GM23338 (cell line): ENCODE results near the gene UBFD1. TPM values are rescaled to one million over a fixed set of nuclear protein-coding genes. Genes with fewer than 3 reads are reported as not detected.

ENCODE experiments used
- ATAC-seq: fragments of 200-7000 bp; cut with Tn5 transposase; 3 replicates; pipeline ENCODE4 v1.9.1; 2020
- DNase-seq: peaks from one replicate; pipeline ENCODE4 v3.0.0-alpha.2; 2015; ENCODE audit warnings: low spot score
- H2AFZ ChIP-seq: fragments of 200-600 bp; sonication (generic); 2 replicates; pipeline ENCODE4 v1.8.0; 2016; ENCODE audit warnings: antibody characterized with exemption, mild to moderate bottlenecking, moderate library complexity
- H3F3A ChIP-seq: fragments of 200-600 bp; sonication (generic); replicated peaks from 2 replicates; pipeline ENCODE4 v1.8.0; 2017; ENCODE audit warnings: antibody characterized with exemption, mixed run types, low read depth
- H3K27ac ChIP-seq: fragments of 200-600 bp; sonication (generic); 2 replicates; pipeline ENCODE4 v1.6.1; 2016; ENCODE audit warnings: low read depth
- H3K27me3 ChIP-seq: fragments of 200-600 bp; sonication (generic); 2 replicates; pipeline ENCODE4 v1.8.0; 2016; ENCODE audit warnings: mild to moderate bottlenecking, mixed run types, moderate library complexity; ENCODE audit not compliant: insufficient read depth
- H3K36me3 ChIP-seq: fragments of 200-600 bp; sonication (generic); 2 replicates; pipeline ENCODE4 v1.8.0; 2016; ENCODE audit warnings: mild to moderate bottlenecking; ENCODE audit not compliant: insufficient read depth
- H3K4me1 ChIP-seq: fragments of 200-600 bp; sonication (generic); 2 replicates; pipeline ENCODE4 v1.8.0; 2016; ENCODE audit warnings: mild to moderate bottlenecking, moderate library complexity; ENCODE audit not compliant: insufficient read depth
- H3K4me2 ChIP-seq: fragments of 200-600 bp; sonication (generic); 2 replicates; pipeline ENCODE4 v1.7.1; 2017; ENCODE audit warnings: mixed run types
- H3K4me3 ChIP-seq: fragments of 200-600 bp; sonication (generic); 2 replicates; pipeline ENCODE4 v1.6.1; 2016; ENCODE audit warnings: mixed run types
- H3K79me2 ChIP-seq: fragments of 200-600 bp; sonication (generic); replicated peaks from 2 replicates; pipeline ENCODE4 v1.8.0; 2017; ENCODE audit warnings: mild to moderate bottlenecking; ENCODE audit not compliant: insufficient read depth
- H3K9me2 ChIP-seq: fragments of 200-600 bp; sonication (generic); 2 replicates; pipeline ENCODE4 v1.8.0; 2017; ENCODE audit not compliant: insufficient read depth
- H4K20me1 ChIP-seq: fragments of 200-600 bp; sonication (generic); replicated peaks from 2 replicates; pipeline ENCODE4 v1.8.0; 2017; ENCODE audit warnings: mild to moderate bottlenecking; ENCODE audit not compliant: insufficient read depth
- H3K27ac Mint-ChIP-seq: 2 replicates; pipeline ENCODE4 v1.8.0; 2020; ENCODE audit warnings: inconsistent platforms, mild to moderate bottlenecking, moderate library complexity, mixed read lengths
- H3K27me3 Mint-ChIP-seq: 3 replicates; pipeline ENCODE4 v1.8.0; 2022; ENCODE audit warnings: low read depth, mild to moderate bottlenecking, moderate library complexity, mixed read lengths, inconsistent platforms; ENCODE audit not compliant: insufficient read depth, poor library complexity
- H3K36me3 Mint-ChIP-seq: 3 replicates; pipeline ENCODE4 v1.8.0; 2021; ENCODE audit warnings: low read depth, mild to moderate bottlenecking, inconsistent platforms, moderate library complexity, mixed read lengths
- H3K4me1 Mint-ChIP-seq: 3 replicates; pipeline ENCODE4 v1.8.0; 2020; ENCODE audit warnings: mild to moderate bottlenecking, inconsistent platforms, mixed read lengths
- H3K4me3 Mint-ChIP-seq: 3 replicates; pipeline ENCODE4 v1.8.0; 2021; ENCODE audit warnings: moderate library complexity, mild to moderate bottlenecking, inconsistent platforms, mixed read lengths
- H3K9me3 Mint-ChIP-seq: 3 replicates; pipeline ENCODE4 v1.8.0; 2020; ENCODE audit warnings: moderate library complexity, mild to moderate bottlenecking, inconsistent platforms, mixed read lengths
- CREB1 ChIP-seq: fragments of 250-450 bp; sonication (Bioruptor Pico); IDR thresholded peaks from 2 replicates; pipeline ENCODE4 v1.5.0; 2020; ENCODE audit warnings: low read depth, mild to moderate bottlenecking, moderate library complexity
- CTCF ChIP-seq, 2 experiments: fragments of 200-600 bp in 1 of 2; sonication (generic) in 1 of 2; conservative IDR thresholded peaks; 2 replicates each; pipeline versions ENCODE4 v1.5.1 to v1.6.1; 2016 to 2017; ENCODE audit warnings: antibody characterized with exemption in 2 of 2, low read depth in 2 of 2, mild to moderate bottlenecking in 2 of 2, moderate library complexity in 1 of 2
- EZH2 ChIP-seq: fragments of 200-600 bp; sonication (generic); IDR thresholded peaks from one replicate; pipeline ENCODE4 v1.8.0; 2017; ENCODE audit warnings: antibody characterized with exemption, mild to moderate bottlenecking, low read depth; ENCODE audit not compliant: unreplicated experiment
- EZH2phosphoT487 ChIP-seq: fragments of 200-600 bp; sonication (generic); IDR thresholded peaks from one replicate; pipeline ENCODE4 v1.8.1; 2018; ENCODE audit warnings: antibody characterized with exemption; ENCODE audit not compliant: unreplicated experiment
- JUNB ChIP-seq: IDR thresholded peaks from one replicate; pipeline ENCODE4 v1.6.1; 2016; ENCODE audit warnings: antibody characterized with exemption; ENCODE audit not compliant: unreplicated experiment
- NANOG ChIP-seq: IDR thresholded peaks from 2 replicates; pipeline ENCODE4 v1.6.1; 2016; ENCODE audit warnings: antibody characterized with exemption, borderline replicate concordance
- POLR2AphosphoS5 ChIP-seq: IDR thresholded peaks from 2 replicates; pipeline ENCODE4 v1.6.1; 2016; ENCODE audit warnings: antibody characterized with exemption, low read depth
- STAT1 ChIP-seq: IDR thresholded peaks from one replicate; pipeline ENCODE4 v1.6.1; 2016; ENCODE audit warnings: antibody characterized with exemption; ENCODE audit not compliant: unreplicated experiment
- ZNF114 ChIP-seq: fragments of 250-450 bp; sonication (Bioruptor Pico); IDR thresholded peaks from 2 replicates; pipeline ENCODE4 v1.5.0; 2020; ENCODE audit warnings: mild to moderate bottlenecking, moderate library complexity
- ZNF331 ChIP-seq: fragments of 250-450 bp; sonication (Bioruptor Pico); IDR thresholded peaks from 2 replicates; pipeline ENCODE4 v1.5.0; 2020; ENCODE audit warnings: low read depth, mild to moderate bottlenecking, moderate library complexity
- polyA plus RNA-seq: library from polyadenylated mRNA; unstranded; fragments of >200 nt; fragmentation: Nextera tagmentation; extraction: Ambion mirVana; gene quantifications from 2 replicates; pipeline ENCODE4 v1.2.1, GENCODE V29; 2016
- total RNA-seq: library from RNA; depleted of rRNA; stranded (reverse); fragments of >200 nt; shearing (Covaris generic); gene quantifications from 2 replicates; pipeline ENCODE4 v1.2.3, GENCODE V29; 2014
- TF ChIP-seq, protein P1 (sequence below): fragments of 250-450 bp; sonication (Bioruptor Pico); IDR thresholded peaks from 2 replicates; pipeline ENCODE4 v1.5.0; 2020; ENCODE audit warnings: mild to moderate bottlenecking, moderate library complexity
- TF ChIP-seq, protein P2 (sequence below): IDR thresholded peaks from 2 replicates; pipeline ENCODE4 v1.6.1; 2016; ENCODE audit warnings: antibody characterized with exemption

Gene UBFD1
- total and polyA plus RNA-seq, 2 experiments from 2014 or later = 28.5 to 249 TPM

DNA sequence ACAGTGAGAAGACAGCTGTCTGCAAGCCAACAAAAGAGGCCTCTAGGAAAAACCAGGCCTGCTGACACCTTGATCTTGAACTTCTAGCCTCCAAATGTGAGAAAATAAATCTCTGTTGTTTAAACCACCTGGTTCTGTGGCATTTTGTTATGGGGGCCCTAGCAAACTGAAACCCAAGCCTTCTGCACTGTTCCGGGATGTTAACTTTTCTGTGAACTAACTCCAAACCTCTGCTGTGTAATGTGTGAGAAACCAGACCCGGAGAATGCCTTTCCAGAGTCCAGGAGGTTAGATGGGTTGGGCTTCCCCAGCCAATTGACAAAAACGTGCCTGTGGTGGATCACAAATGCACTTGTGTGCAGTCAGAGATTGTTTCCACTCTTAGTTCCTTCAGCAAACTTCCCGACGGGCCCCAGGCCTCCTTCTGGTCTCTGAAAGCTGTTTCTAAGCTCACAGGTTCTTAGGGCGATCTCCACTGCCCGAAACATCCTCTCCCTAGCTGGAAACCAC, 33.6 kb upstream of the UBFD1 start:
- Histone ChIP-seq H3K36me3 (peaks cover 37% of the 10 kb centered on the region), H4K20me1 (peaks cover 8% of the 10 kb centered on the region), H3K27me3 (no peaks in the 10 kb centered on the region), H3K4me1 (no peaks in the 10 kb centered on the region), H3F3A (no peaks in the 10 kb centered on the region), H3K9me2 (no peaks in the 10 kb centered on the region), H3K27ac (no peak overlapping the region), H2AFZ (no peak overlapping the region), H3K4me3 (no peak overlapping the region), H3K79me2 (no peaks in the 10 kb centered on the region), H3K4me2 (no peak overlapping the region)
- Mint-ChIP-seq H3K36me3 (peaks cover 78% of the 10 kb centered on the region), H3K9me3 (no peaks in the 10 kb centered on the region), H3K4me1 (no peaks in the 10 kb centered on the region), H3K27me3 (no peaks in the 10 kb centered on the region), H3K4me3 (no peak overlapping the region), H3K27ac (no peak overlapping the region)
- no peak for DNase-seq
- TF ChIP-seq EZH2 (no peak), CTCF (conservative IDR thresholded peaks at IDR 0.05; ENCODE audit: low read depth in 2 of 2) (no peak), JUNB (no peak), POLR2AphosphoS5 (no peak), ZNF114 (no peak), NANOG (no peak), STAT1 (no peak), CREB1 (CRISPR knock-in tag) (no peak), EZH2phosphoT487 (no peak), ZNF331 (CRISPR knock-in tag) (no peak)
- TF ChIP-seq, protein P1, sequence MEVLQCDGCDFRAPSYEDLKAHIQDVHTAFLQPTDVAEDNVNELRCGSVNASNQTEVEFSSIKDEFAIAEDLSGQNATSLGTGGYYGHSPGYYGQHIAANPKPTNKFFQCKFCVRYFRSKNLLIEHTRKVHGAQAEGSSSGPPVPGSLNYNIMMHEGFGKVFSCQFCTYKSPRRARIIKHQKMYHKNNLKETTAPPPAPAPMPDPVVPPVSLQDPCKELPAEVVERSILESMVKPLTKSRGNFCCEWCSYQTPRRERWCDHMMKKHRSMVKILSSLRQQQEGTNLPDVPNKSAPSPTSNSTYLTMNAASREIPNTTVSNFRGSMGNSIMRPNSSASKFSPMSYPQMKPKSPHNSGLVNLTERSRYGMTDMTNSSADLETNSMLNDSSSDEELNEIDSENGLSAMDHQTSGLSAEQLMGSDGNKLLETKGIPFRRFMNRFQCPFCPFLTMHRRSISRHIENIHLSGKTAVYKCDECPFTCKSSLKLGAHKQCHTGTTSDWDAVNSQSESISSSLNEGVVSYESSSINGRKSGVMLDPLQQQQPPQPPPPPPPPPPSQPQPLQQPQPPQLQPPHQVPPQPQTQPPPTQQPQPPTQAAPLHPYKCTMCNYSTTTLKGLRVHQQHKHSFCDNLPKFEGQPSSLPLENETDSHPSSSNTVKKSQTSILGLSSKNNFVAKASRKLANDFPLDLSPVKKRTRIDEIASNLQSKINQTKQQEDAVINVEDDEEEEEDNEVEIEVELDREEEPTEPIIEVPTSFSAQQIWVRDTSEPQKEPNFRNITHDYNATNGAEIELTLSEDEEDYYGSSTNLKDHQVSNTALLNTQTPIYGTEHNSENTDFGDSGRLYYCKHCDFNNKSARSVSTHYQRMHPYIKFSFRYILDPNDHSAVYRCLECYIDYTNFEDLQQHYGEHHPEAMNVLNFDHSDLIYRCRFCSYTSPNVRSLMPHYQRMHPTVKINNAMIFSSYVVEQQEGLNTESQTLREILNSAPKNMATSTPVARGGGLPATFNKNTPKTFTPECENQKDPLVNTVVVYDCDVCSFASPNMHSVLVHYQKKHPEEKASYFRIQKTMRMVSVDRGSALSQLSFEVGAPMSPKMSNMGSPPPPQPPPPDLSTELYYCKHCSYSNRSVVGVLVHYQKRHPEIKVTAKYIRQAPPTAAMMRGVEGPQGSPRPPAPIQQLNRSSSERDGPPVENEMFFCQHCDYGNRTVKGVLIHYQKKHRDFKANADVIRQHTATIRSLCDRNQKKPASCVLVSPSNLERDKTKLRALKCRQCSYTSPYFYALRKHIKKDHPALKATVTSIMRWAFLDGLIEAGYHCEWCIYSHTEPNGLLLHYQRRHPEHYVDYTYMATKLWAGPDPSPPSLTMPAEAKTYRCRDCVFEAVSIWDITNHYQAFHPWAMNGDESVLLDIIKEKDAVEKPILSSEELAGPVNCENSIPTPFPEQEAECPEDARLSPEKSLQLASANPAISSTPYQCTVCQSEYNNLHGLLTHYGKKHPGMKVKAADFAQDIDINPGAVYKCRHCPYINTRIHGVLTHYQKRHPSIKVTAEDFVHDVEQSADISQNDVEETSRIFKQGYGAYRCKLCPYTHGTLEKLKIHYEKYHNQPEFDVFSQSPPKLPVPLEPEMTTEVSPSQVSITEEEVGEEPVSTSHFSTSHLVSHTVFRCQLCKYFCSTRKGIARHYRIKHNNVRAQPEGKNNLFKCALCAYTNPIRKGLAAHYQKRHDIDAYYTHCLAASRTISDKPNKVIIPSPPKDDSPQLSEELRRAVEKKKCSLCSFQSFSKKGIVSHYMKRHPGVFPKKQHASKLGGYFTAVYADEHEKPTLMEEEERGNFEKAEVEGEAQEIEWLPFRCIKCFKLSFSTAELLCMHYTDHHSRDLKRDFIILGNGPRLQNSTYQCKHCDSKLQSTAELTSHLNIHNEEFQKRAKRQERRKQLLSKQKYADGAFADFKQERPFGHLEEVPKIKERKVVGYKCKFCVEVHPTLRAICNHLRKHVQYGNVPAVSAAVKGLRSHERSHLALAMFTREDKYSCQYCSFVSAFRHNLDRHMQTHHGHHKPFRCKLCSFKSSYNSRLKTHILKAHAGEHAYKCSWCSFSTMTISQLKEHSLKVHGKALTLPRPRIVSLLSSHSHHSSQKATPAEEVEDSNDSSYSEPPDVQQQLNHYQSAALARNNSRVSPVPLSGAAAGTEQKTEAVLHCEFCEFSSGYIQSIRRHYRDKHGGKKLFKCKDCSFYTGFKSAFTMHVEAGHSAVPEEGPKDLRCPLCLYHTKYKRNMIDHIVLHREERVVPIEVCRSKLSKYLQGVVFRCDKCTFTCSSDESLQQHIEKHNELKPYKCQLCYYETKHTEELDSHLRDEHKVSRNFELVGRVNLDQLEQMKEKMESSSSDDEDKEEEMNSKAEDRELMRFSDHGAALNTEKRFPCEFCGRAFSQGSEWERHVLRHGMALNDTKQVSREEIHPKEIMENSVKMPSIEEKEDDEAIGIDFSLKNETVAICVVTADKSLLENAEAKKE (CRISPR knock-in tag) = no peak
- TF ChIP-seq, protein P2, sequence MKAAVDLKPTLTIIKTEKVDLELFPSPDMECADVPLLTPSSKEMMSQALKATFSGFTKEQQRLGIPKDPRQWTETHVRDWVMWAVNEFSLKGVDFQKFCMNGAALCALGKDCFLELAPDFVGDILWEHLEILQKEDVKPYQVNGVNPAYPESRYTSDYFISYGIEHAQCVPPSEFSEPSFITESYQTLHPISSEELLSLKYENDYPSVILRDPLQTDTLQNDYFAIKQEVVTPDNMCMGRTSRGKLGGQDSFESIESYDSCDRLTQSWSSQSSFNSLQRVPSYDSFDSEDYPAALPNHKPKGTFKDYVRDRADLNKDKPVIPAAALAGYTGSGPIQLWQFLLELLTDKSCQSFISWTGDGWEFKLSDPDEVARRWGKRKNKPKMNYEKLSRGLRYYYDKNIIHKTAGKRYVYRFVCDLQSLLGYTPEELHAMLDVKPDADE = no peak
- no peak for ATAC-seq
